Right atrium auricular region (tissue), 2 donors: ENCODE data around the gene CREB5. TPM values are rescaled to one million over a fixed set of nuclear protein-coding genes. Genes with fewer than 3 reads are reported as not detected.

ENCODE experiments used
- DNase-seq: peaks from one replicate; pipeline ENCODE4 v3.0.0-alpha.2; 2019; ENCODE audit warnings: low spot score
- H3K27ac ChIP-seq, 2 donors: fragments of 200-600 bp; sonication (generic); 1 replicate in 1 of 2; 2 replicates in 1 of 2; pipeline ENCODE4 v1.5.1; 2016 to 2019
- H3K27me3 ChIP-seq, 2 donors: fragments of 200-600 bp; sonication (generic); one replicate each; pipeline versions ENCODE4 v1.5.1 to v1.6.0; 2017 to 2019
- H3K36me3 ChIP-seq: fragments of 200-600 bp; sonication (generic); one replicate; pipeline ENCODE4 v1.5.1; 2016
- H3K4me1 ChIP-seq, 2 donors: fragments of 200-600 bp; sonication (generic); one replicate each; pipeline versions ENCODE4 v1.5.1 to v1.6.0; 2017 to 2019
- H3K4me3 ChIP-seq, 2 donors: fragments of 200-600 bp; sonication (generic); 1 replicate in 1 of 2; 2 replicates in 1 of 2; pipeline ENCODE4 v1.5.1; 2017 to 2019; ENCODE audit warnings: mild to moderate bottlenecking in 1 of 2, moderate library complexity in 1 of 2
- H3K9me3 ChIP-seq, 2 donors: fragments of 200-600 bp; sonication (generic); one replicate each; pipeline ENCODE4 v1.5.1; 2019
- CTCF ChIP-seq, 2 donors: fragments of 200-600 bp; sonication (generic); IDR thresholded peaks; one replicate each; pipeline ENCODE4 v1.5.1; 2019; ENCODE audit warnings: antibody characterized with exemption in 2 of 2
- total RNA-seq, 2 donors: library from RNA; depleted of rRNA; stranded (reverse); fragments of >200 nt; gene quantifications; one replicate each; pipeline ENCODE4 v1.1.0, GENCODE V29; 2016

CREB5 gene
- total RNA-seq, 2 donors from 2014 or later: 10.5 to 20.8 TPM

GRCh38 chr7:28790467-28790866 lies 378.1 kb downstream of the CREB5 start:
- Histone ChIP-seq H3K36me3 (no peaks in the 10 kb centered on the region), H3K27ac (no peak overlapping the region), H3K4me1 (no peaks in the 10 kb centered on the region), H3K9me3 (no peaks in the 10 kb centered on the region), H3K27me3 (no peaks in the 10 kb centered on the region), H3K4me3 (no peak overlapping the region)
- no peak for TF ChIP-seq CTCF (IDR thresholded peaks at IDR 0.05)
- DNase-seq: no peak

DNA sequence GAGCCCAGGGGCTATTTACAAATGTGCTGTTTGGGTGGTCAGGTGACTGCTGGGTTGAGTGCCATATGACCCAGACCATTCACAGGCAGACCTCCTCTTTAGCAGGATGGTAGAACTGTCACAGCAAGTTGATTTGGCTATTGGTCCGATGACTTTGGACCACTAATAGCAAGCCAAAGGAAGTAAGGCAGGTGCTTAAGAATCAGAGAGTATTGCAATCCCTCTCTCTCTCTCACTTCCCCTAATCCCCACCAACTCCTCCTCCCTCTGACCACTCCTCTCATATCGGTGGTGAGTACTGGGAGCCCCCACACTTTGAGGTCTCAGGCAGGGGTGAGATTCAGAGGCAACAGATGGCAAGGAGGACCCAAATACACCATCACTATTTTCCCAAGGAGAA lies 380.5 kb downstream of the CREB5 start:
- Histone ChIP-seq H3K27me3 (no peaks in the 10 kb centered on the region), H3K4me3 (no peak overlapping the region), H3K27ac (no peak overlapping the region), H3K9me3 (no peaks in the 10 kb centered on the region), H3K36me3 (no peaks in the 10 kb centered on the region), H3K4me1 (no peaks in the 10 kb centered on the region)
- TF ChIP-seq CTCF (IDR thresholded peaks at IDR 0.05): no peak
- no peak for DNase-seq

GRCh38 chr7:28793381-28794085 lies 381.2 kb downstream of the CREB5 start:
- TF ChIP-seq CTCF (IDR thresholded peaks at IDR 0.05): no peak
- H3K9me3 ChIP-seq: no peaks in the 10 kb centered on the region
- DNase-seq: no peak

DNA sequence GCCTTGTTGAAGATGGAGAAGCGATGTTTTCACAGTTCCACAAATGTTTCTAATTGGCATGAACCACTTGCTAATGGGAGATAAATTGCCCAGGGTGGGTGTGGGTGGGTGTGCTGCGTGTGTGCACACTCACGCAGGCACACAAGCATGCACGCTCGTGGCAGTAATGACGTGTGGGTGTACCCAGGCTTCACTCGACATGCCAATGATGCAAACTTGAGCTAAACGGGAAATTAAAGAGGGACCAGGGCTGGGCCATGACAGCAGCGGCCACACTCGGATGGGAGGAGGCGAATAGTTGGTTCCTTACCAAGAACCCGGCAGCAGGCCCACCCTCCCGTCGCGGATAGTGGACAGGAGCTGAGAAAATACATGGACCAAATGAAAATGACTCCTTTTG lies 386.0 kb downstream of the CREB5 start:
- no peak for TF ChIP-seq CTCF (IDR thresholded peaks at IDR 0.05)
- no peaks in the 10 kb centered on the region for H3K36me3 ChIP-seq
- no peak overlapping the region for H3K27ac ChIP-seq
- H3K27me3 ChIP-seq: no peaks in the 10 kb centered on the region
- no peaks in the 10 kb centered on the region for H3K4me1 ChIP-seq
- H3K9me3 ChIP-seq: no peaks in the 10 kb centered on the region
- H3K4me3 ChIP-seq: no peak overlapping the region
- no peak for DNase-seq

More at GRCh38 chr7:28793381-28794085, 381.2 kb downstream of the CREB5 start:
- Histone ChIP-seq H3K27ac (no peak overlapping the region), H3K27me3 (no peaks in the 10 kb centered on the region), H3K4me1 (no peaks in the 10 kb centered on the region), H3K36me3 (no peaks in the 10 kb centered on the region), H3K4me3 (no peak overlapping the region)

- Histone ChIP-seq H3K36me3 (peaks cover 7% of the 10 kb centered on the region), H3K27me3 (no peaks in the 10 kb centered on the region), H3K9me3 (no peaks in the 10 kb centered on the region), H3K4me3 (no peak overlapping the region), H3K4me1 (no peaks in the 10 kb centered on the region), H3K27ac (no peak overlapping the region)
- DNase-seq: no peak
- TF ChIP-seq CTCF (IDR thresholded peaks at IDR 0.05): no peak
Observed at GRCh38 chr7:28799619-28800018, 387.3 kb downstream of the CREB5 start.

- no peak overlapping the region for H3K4me3 ChIP-seq
- no peak for DNase-seq
- H3K27me3 ChIP-seq: no peaks in the 10 kb centered on the region
- peaks cover 7% of the 10 kb centered on the region for H3K36me3 ChIP-seq
- H3K9me3 ChIP-seq: no peaks in the 10 kb centered on the region
- TF ChIP-seq CTCF (IDR thresholded peaks at IDR 0.05): no peak
- no peak overlapping the region for H3K27ac ChIP-seq
- no peaks in the 10 kb centered on the region for H3K4me1 ChIP-seq
Observed at GRCh38 chr7:28800150-28800549, 387.8 kb downstream of the CREB5 start.
